Inferior parietal cortex (tissue), 1 donor: ENCODE measurements around the gene KIF1A.
"Not testable (repeated sequence)": the region's sequence is repeated elsewhere in the genome, so short reads cannot be mapped to it uniquely, and the experiment has no call there.

Source experiments
- DNase-seq: peaks from one replicate; pipeline ENCODE4 v3.0.0-alpha.2; 2016; ENCODE audit errors: extremely low spot score

The KIF1A gene

GRCh38 chr2:240787521-240788472 is 32.2 kb downstream of the KIF1A start:
- no peak for DNase-seq

GRCh38 chr2:240786871-240787311 is 33.1 kb downstream of the KIF1A start:
- DNase-seq, result no peak

- no peak for DNase-seq
These were observed 33.6 kb downstream of the KIF1A start for GRCh38 chr2:240786355-240786841.

- no peak for DNase-seq
These were observed 34.3 kb downstream of the KIF1A start for GRCh38 chr2:240785424-240786335.

GRCh38 chr2:240784629-240785423 is 35.2 kb downstream of the KIF1A start:
- no peak for DNase-seq

- no peak for DNase-seq
These were observed 36.0 kb downstream of the KIF1A start for GRCh38 chr2:240783819-240784621.

GRCh38 chr2:240782886-240783818 is 36.9 kb downstream of the KIF1A start:
- no peak for DNase-seq

GRCh38 chr2:240782221-240782885 is 37.7 kb downstream of the KIF1A start:
- DNase-seq, result no peak

- no peak for DNase-seq
These were observed 38.4 kb downstream of the KIF1A start for GRCh38 chr2:240781471-240782220.

GRCh38 chr2:240780023-240780700 is 39.9 kb downstream of the KIF1A start:
- DNase-seq, result no peak

GRCh38 chr2:240779250-240779832 is 40.7 kb downstream of the KIF1A start:
- not testable (repeated sequence) for DNase-seq

- no peak for DNase-seq
These were observed 41.6 kb downstream of the KIF1A start for GRCh38 chr2:240778426-240778825.

GRCh38 chr2:240777456-240778212 is 42.4 kb downstream of the KIF1A start:
- no peak for DNase-seq

- DNase-seq, result no peak
These were observed 44.1 kb downstream of the KIF1A start for GRCh38 chr2:240775905-240776304.

GRCh38 chr2:240774856-240775255 is 45.2 kb downstream of the KIF1A start:
- DNase-seq, result no peak

- DNase-seq, result no peak
These were observed 50.9 kb downstream of the KIF1A start for GRCh38 chr2:240769096-240769495.
